Posterior cingulate gyrus (tissue), 11 donors: ENCODE data around the gene CNOT2.
"Not testable (repeated sequence)": the region's sequence is repeated elsewhere in the genome, so short reads cannot be mapped to it uniquely, and the experiment has no call there.

Source experiments
- DNase-seq, 10 donors: peaks; one replicate each; pipeline versions ENCODE4 v3.0.0 to v3.0.0-alpha.2; 2020 to 2021; ENCODE audit warnings: mixed read lengths in 3 of 10
- intact Hi-C: fragments of 100-400 bp; cut with DNase I; formaldehyde crosslinking; loops from one replicate; pipeline ENCODE4 v1.15.1; 2023

The CNOT2 gene

GRCh38 chr12:70359458-70360197, 116.4 kb downstream of the CNOT2 start:
- intact Hi-C loops: no loop called here
- no peak for DNase-seq

GRCh38 chr12:70360218-70360617, 117.0 kb downstream of the CNOT2 start:
- intact Hi-C loops: no loop called here
- no peak for DNase-seq

- intact Hi-C loops: loop anchor here (5.0 kb wide), 1 partner anchor 123 kb away; the partner anchor contains the start of gene CNOT2
- no peak for DNase-seq
Observed at GRCh38 chr12:70364695-70365397, 121.6 kb downstream of the CNOT2 start.

- DNase-seq: peak in 2 of 10 donors; percentile 23 to 71
- intact Hi-C loops: loop anchor here (5.0 kb wide), 1 partner anchor 123 kb away; the partner anchor contains the start of gene CNOT2
Observed at GRCh38 chr12:70365398-70365647, 122.1 kb downstream of the CNOT2 start.

- DNase-seq: peak; percentile 32 to 98 (median 78)
- intact Hi-C loops: loop anchor here (2.0 to 5.0 kb wide), 3 partner anchors 124 to 211 kb away; partner anchors contain the start of gene CNOT2
Observed at GRCh38 chr12:70365648-70366518, 122.7 kb downstream of the CNOT2 start, which contains the start of gene KCNMB4. Gene KCNMB4, plus strand, starts transcription at chr12:70366290. Its CDS starts 445 bp downstream, at chr12:70366735.

GRCh38 chr12:70366581-70367257, 123.5 kb downstream of the CNOT2 start:
- intact Hi-C loops: loop anchor here (2.0 to 5.0 kb wide), 3 partner anchors 124 to 210 kb away; partner anchors contain the start of gene CNOT2
- DNase-seq: peak; percentile 28 to 92 (median 53)

GRCh38 chr12:70367258-70368141, 124.3 kb downstream of the CNOT2 start:
- DNase-seq: no peak
- intact Hi-C loops: loop anchor here (2.0 to 5.0 kb wide), 3 partner anchors 125 to 209 kb away; partner anchors contain the start of gene CNOT2

GRCh38 chr12:70372881-70373280, 129.6 kb downstream of the CNOT2 start:
- DNase-seq: no peak
- intact Hi-C loops: no loop called here

GRCh38 chr12:70379846-70380245, 136.6 kb downstream of the CNOT2 start:
- DNase-seq: no peak

GRCh38 chr12:70383484-70383883, 140.3 kb downstream of the CNOT2 start:
- DNase-seq: no peak
- intact Hi-C loops: no loop called here

More at GRCh38 chr12:70379846-70380245, 136.6 kb downstream of the CNOT2 start:
- intact Hi-C loops: no loop called here

- DNase-seq: no peak
- intact Hi-C loops: no loop called here
Observed at GRCh38 chr12:70383886-70384285, 140.7 kb downstream of the CNOT2 start.

- no peak for DNase-seq
- intact Hi-C loops: no loop called here
Observed at GRCh38 chr12:70386771-70387170, 143.5 kb downstream of the CNOT2 start.

- DNase-seq: no peak
- intact Hi-C loops: no loop called here
Observed at GRCh38 chr12:70389678-70390077, 146.4 kb downstream of the CNOT2 start.

GRCh38 chr12:70392631-70393030, 149.4 kb downstream of the CNOT2 start:
- intact Hi-C loops, DNase-seq: not testable (repeated sequence)

GRCh38 chr12:70393787-70394499, 150.7 kb downstream of the CNOT2 start:
- intact Hi-C loops: no loop called here
- DNase-seq: no peak

GRCh38 chr12:70398002-70398401, 154.8 kb downstream of the CNOT2 start:
- peak in 3 of 10 donors; percentile 14 to 84 (median 20) for DNase-seq
- intact Hi-C loops: no loop called here

- intact Hi-C loops: no loop called here
- DNase-seq: peak in 2 of 10 donors; percentile 10 to 11
Observed at GRCh38 chr12:70398862-70399261, 155.6 kb downstream of the CNOT2 start.

- intact Hi-C loops: no loop called here
- DNase-seq: no peak
Observed at GRCh38 chr12:70399311-70399710, 156.1 kb downstream of the CNOT2 start.
